Progenitor cell of endocrine pancreas (in vitro differentiated cells): ENCODE data around the gene AZIN2. TPM values are rescaled to one million over a fixed set of nuclear protein-coding genes. Genes with fewer than 3 reads are reported as not detected.
"Not testable (repeated sequence)": the region's sequence is repeated elsewhere in the genome, so short reads cannot be mapped to it uniquely, and the experiment has no call there.

Source experiments
- DNase-seq: peaks from one replicate; pipeline ENCODE4 v3.0.0; 2021; ENCODE audit warnings: low spot score; ENCODE audit not compliant: unreplicated experiment
- H3K27ac Mint-ChIP-seq: 2 replicates; pipeline ENCODE4 v1.8.0; 2021; ENCODE audit warnings: mild to moderate bottlenecking, moderate library complexity, mixed read lengths
- H3K27me3 Mint-ChIP-seq: 2 replicates; pipeline ENCODE4 v1.8.0; 2021; ENCODE audit warnings: mixed read lengths
- H3K36me3 Mint-ChIP-seq: 2 replicates; pipeline ENCODE4 v1.8.0; 2022; ENCODE audit warnings: mixed read lengths; ENCODE audit not compliant: insufficient read depth
- H3K4me1 Mint-ChIP-seq: 2 replicates; pipeline ENCODE4 v1.8.0; 2021; ENCODE audit warnings: low read depth, mixed read lengths
- H3K4me3 Mint-ChIP-seq: 2 replicates; pipeline ENCODE4 v1.8.0; 2021; ENCODE audit warnings: low read depth, mild to moderate bottlenecking, moderate library complexity, mixed read lengths
- H3K9me3 Mint-ChIP-seq: 2 replicates; pipeline ENCODE4 v1.8.0; 2021; ENCODE audit warnings: low read depth, mixed read lengths
- CTCF ChIP-seq: fragments of 200-600 bp; sonication (generic); IDR thresholded peaks from one replicate; pipeline ENCODE4 v1.5.0; 2021; ENCODE audit warnings: antibody characterized with exemption, mild to moderate bottlenecking; ENCODE audit not compliant: unreplicated experiment
- total RNA-seq: library from RNA; stranded (reverse); gene quantifications from 2 replicates; pipeline ENCODE4 v1.2.1, GENCODE V29; 2021

AZIN2 gene
- total RNA-seq, 1 donor from 2014 or later = 5.2 TPM

- no peak for TF ChIP-seq CTCF
Measured at GRCh38 chr1:33099290-33100118, 18.6 kb downstream of the AZIN2 start.

GRCh38 chr1:33100119-33100415 lies 19.1 kb downstream of the AZIN2 start:
- not testable (repeated sequence) for H3K4me1 Mint-ChIP-seq, H3K4me3 Mint-ChIP-seq, H3K27ac Mint-ChIP-seq, H3K9me3 Mint-ChIP-seq, H3K36me3 Mint-ChIP-seq, DNase-seq, H3K27me3 Mint-ChIP-seq

More at GRCh38 chr1:33099290-33100118, 18.6 kb downstream of the AZIN2 start:
- peaks cover 3% of the 10 kb centered on the region for H3K27me3 Mint-ChIP-seq
- H3K9me3 Mint-ChIP-seq = no peaks in the 10 kb centered on the region
- no peaks in the 10 kb centered on the region for H3K36me3 Mint-ChIP-seq
- no peak for DNase-seq
- H3K4me1 Mint-ChIP-seq = no peaks in the 10 kb centered on the region
- H3K27ac Mint-ChIP-seq = no peak overlapping the region
- no peak overlapping the region for H3K4me3 Mint-ChIP-seq

GRCh38 chr1:33110477-33110876 lies 29.5 kb downstream of the AZIN2 start:
- Mint-ChIP-seq H3K4me3 (no peak overlapping the region), H3K27me3 (peaks cover 2% of the 10 kb centered on the region), H3K9me3 (peaks cover 13% of the 10 kb centered on the region), H3K4me1 (no peaks in the 10 kb centered on the region), H3K36me3 (peaks cover 1% of the 10 kb centered on the region), H3K27ac (no peak overlapping the region)
- no peak for DNase-seq
- TF ChIP-seq CTCF = no peak

GRCh38 chr1:33111965-33112364 lies 31.0 kb downstream of the AZIN2 start:
- H3K36me3 Mint-ChIP-seq = peaks cover 1% of the 10 kb centered on the region

DNA sequence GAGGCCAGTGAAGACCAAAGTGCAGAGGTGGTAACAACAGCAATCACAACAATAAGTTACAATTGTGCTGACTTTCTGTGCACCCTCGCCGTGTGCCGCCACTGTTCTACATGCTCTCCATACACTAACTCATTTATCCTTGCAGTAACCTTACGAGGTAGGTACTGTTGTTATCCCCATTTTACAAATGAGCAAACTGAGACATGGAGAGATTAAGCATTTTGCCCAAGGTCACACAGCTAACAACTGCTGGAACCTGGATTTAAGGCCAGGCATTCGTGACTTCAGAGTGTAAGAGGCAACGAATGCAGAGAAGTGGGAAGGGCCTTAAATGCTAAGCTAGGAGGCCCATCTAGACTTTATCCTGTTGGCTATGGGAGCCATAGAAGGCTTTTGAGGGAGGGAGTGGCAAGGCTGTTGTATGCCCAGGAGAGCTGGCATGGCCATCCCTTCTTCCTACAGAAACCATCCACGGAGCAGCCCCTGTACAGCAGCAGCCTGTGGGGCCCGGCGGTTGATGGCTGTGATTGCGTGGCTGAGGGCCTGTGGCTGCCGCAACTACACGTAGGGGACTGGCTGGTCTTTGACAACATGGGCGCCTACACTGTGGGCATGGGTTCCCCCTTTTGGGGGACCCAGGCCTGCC lies 36.6 kb downstream of the AZIN2 start:
- H3K27me3 Mint-ChIP-seq = peaks cover 27% of the 10 kb centered on the region
- no peak overlapping the region for H3K4me3 Mint-ChIP-seq
- no peaks in the 10 kb centered on the region for H3K9me3 Mint-ChIP-seq
- H3K36me3 Mint-ChIP-seq = no peaks in the 10 kb centered on the region
- no peaks in the 10 kb centered on the region for H3K4me1 Mint-ChIP-seq
- DNase-seq = no peak
- H3K27ac Mint-ChIP-seq = no peak overlapping the region
- no peak for TF ChIP-seq CTCF

More at GRCh38 chr1:33111965-33112364, 31.0 kb downstream of the AZIN2 start:
- H3K27ac Mint-ChIP-seq = no peak overlapping the region
- H3K4me3 Mint-ChIP-seq = no peak overlapping the region
- H3K9me3 Mint-ChIP-seq = peaks cover 13% of the 10 kb centered on the region
- peak; percentile 16 for TF ChIP-seq CTCF
- DNase-seq = no peak
- no peaks in the 10 kb centered on the region for H3K4me1 Mint-ChIP-seq
- peaks cover 5% of the 10 kb centered on the region for H3K27me3 Mint-ChIP-seq

- Mint-ChIP-seq H3K27me3 (peaks cover 34% of the 10 kb centered on the region), H3K27ac (no peak overlapping the region)
Measured at GRCh38 chr1:33118274-33118673, 37.3 kb downstream of the AZIN2 start.

More at GRCh38 chr1:33118274-33118673, 37.3 kb downstream of the AZIN2 start:
- H3K36me3 Mint-ChIP-seq = no peaks in the 10 kb centered on the region
- no peak overlapping the region for H3K4me3 Mint-ChIP-seq
- no peaks in the 10 kb centered on the region for H3K9me3 Mint-ChIP-seq
- no peaks in the 10 kb centered on the region for H3K4me1 Mint-ChIP-seq
- no peak for TF ChIP-seq CTCF
- DNase-seq = no peak
